Esophagus squamous epithelium (tissue), 4 donors: ENCODE data around the gene GAMT.

Experiments used
- CTCF ChIP-seq, 6 experiments: fragments of 450-650 bp in 4 of 6; fragments of 200-600 bp in 2 of 6; sonication (generic) in 2 of 6; IDR thresholded peaks; one replicate each; pipeline ENCODE4 v1.5.1; 2016 to 2019; ENCODE audit warnings: antibody characterized with exemption in 6 of 6, mild to moderate bottlenecking in 4 of 6, moderate library complexity in 4 of 6
- POLR2A ChIP-seq, 4 donors: fragments of 450-650 bp; IDR thresholded peaks; one replicate each; pipeline ENCODE4 v1.6.1; 2017; ENCODE audit warnings: antibody characterized with exemption in 4 of 4, mild to moderate bottlenecking in 4 of 4, moderate library complexity in 3 of 4

- TF ChIP-seq POLR2A (IDR thresholded peaks at IDR 0.05) (no peak), CTCF (IDR thresholded peaks at IDR 0.05) (no peak)
Observed at GRCh38 chr19:1349211-1349610, 52.1 kb downstream of the GAMT start.
